ENCODE data around the gene CTXND2.

CTXND2 gene

GRCh38 chr1:150955280-150955679, 68.3 kb downstream of the CTXND2 start:
- no peak for DNase-seq
- H3K27me3 Mint-ChIP-seq, result no peaks in the 10 kb centered on the region
- H3K4me3 Mint-ChIP-seq, result no peak overlapping the region
- no peak for ATAC-seq (replicated peaks)
- no peak overlapping the region for H3K27ac Mint-ChIP-seq
- H3K4me1 Mint-ChIP-seq, result no peaks in the 10 kb centered on the region
- H3K9me3 Mint-ChIP-seq, result no peaks in the 10 kb centered on the region
- H3K36me3 Mint-ChIP-seq, result peaks cover 45 to 64% of the 10 kb centered on the region in 2 donors

- Mint-ChIP-seq H3K4me1 (no peaks in the 10 kb centered on the region), H3K4me3 (no peak overlapping the region), H3K27me3 (no peaks in the 10 kb centered on the region), H3K27ac (no peak overlapping the region), H3K36me3 (peaks cover 41 to 63% of the 10 kb centered on the region in 2 donors), H3K9me3 (no peaks in the 10 kb centered on the region)
- no peak for ATAC-seq (replicated peaks)
- DNase-seq, result no peak
Measured at GRCh38 chr1:150957666-150958065, 70.7 kb downstream of the CTXND2 start.

GRCh38 chr1:150960646-150961045, 73.7 kb downstream of the CTXND2 start:
- DNase-seq (no peak), ATAC-seq (replicated peaks) (no peak)
- Mint-ChIP-seq H3K4me1 (no peaks in the 10 kb centered on the region), H3K4me3 (no peak overlapping the region), H3K27ac (peak overlapping the region; percentile 11), H3K27me3 (no peaks in the 10 kb centered on the region), H3K9me3 (no peaks in the 10 kb centered on the region), H3K36me3 (peaks cover 36 to 67% of the 10 kb centered on the region in 2 donors)

DNA sequence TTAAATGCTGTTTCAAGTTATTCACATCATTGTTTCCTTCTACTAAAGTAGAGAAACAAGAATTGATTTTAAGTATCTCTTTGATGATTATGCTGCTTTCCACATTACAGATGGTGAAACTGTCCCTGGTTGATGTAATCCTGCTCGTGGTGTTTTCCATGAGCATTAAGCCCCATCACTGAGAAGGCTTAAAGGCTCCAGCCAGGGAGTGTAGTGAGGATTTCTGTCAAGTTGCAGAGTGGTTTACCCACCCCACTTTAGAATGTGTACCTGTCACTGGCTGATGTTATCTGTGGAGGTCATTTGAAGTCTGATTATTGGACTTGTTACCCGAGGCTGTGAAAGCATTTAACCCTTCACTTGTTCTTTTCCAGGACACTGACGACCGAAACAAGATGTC, 74.8 kb downstream of the CTXND2 start:
- Mint-ChIP-seq H3K27ac (no peak overlapping the region), H3K9me3 (no peaks in the 10 kb centered on the region), H3K4me1 (no peaks in the 10 kb centered on the region), H3K4me3 (no peak overlapping the region), H3K27me3 (no peaks in the 10 kb centered on the region), H3K36me3 (peaks cover 38 to 75% of the 10 kb centered on the region in 2 donors)
- DNase-seq, result no peak
- no peak for ATAC-seq (replicated peaks)

Data from stimulated activated naive B cell treated with anti-CD40 and anti-IgM and Interleukin-4, amounts not matched to agents 10 μg/mL and 1 μg/mL and 100 μg/mL, for 72 hours (primary cell).